ENCODE results near the gene CITED1.
"Not testable (repeated sequence)": the region's sequence is repeated elsewhere in the genome, so short reads cannot be mapped to it uniquely, and the experiment has no call there.

Gene CITED1, protein sequence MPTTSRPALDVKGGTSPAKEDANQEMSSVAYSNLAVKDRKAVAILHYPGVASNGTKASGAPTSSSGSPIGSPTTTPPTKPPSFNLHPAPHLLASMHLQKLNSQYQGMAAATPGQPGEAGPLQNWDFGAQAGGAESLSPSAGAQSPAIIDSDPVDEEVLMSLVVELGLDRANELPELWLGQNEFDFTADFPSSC

GRCh38 chrX:72305286-72306084, at the start of gene CITED1:
TSS of gene CITED1 (minus strand) at chrX:72305914. CDS start at chrX:72302869, 3,045 bp downstream.
- DNase-seq (ENCODE audit: low read depth in 2 of 2), result no peak

DNA sequence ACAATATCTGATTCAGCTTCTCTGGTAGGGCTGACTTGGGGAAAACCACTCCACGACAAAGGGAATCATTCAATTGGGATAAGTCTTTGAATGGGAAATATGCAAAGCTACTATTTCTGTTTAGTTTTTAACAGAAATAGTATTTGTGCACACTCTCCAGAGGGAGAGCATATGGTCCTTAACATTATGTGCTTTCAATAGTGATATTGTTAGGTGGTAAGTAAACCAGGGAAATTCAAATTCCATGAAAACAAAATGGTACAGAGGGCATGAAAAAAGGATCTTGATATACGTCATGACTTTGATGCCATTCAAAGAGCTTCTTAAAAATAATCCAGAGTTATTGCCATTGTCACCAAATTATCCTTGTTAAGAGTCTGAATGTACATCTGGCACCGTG, 47.1 kb upstream of the CITED1 start:
- DNase-seq (ENCODE audit: low read depth in 2 of 2), result no peak

DNA sequence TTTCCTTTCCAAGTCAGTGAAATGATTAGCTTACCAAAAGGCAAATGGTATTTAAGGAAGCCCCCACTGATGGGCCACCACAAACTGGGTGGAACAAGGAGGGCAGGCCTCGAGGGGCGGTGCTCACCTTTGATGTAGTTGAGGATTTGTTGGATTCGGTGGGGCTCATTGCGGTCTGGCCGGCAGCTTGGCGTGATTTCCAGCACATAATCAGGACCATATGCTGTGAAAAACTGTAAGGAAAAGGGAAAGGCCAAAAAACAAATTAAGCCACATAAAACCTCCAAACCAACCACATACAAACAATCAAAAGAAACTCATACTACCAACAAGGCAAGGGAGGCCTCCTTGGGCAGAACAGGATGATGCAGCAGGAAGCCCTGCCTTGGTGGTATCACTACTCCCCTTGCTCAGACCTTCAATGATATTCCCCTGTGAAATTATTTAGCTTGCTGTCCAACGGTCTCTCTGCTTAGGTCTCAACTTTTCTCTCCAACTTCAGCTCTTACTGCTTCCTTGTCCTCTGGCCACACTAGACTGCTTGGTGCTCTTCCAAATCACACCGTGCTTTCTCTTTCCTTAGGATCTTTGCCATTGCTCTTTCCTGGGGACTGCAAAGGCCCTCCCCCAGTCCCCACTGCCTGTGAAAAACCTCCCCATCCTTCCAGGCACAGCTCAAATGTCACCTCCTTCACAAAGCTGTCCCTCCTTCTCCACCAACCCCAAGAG, 46.1 kb upstream of the CITED1 start:
- DNase-seq (ENCODE audit: low read depth in 2 of 2), result no peak

GRCh38 chrX:72349190-72349589, 43.5 kb upstream of the CITED1 start:
- DNase-seq (ENCODE audit: low read depth in 2 of 2), result no peak

DNA sequence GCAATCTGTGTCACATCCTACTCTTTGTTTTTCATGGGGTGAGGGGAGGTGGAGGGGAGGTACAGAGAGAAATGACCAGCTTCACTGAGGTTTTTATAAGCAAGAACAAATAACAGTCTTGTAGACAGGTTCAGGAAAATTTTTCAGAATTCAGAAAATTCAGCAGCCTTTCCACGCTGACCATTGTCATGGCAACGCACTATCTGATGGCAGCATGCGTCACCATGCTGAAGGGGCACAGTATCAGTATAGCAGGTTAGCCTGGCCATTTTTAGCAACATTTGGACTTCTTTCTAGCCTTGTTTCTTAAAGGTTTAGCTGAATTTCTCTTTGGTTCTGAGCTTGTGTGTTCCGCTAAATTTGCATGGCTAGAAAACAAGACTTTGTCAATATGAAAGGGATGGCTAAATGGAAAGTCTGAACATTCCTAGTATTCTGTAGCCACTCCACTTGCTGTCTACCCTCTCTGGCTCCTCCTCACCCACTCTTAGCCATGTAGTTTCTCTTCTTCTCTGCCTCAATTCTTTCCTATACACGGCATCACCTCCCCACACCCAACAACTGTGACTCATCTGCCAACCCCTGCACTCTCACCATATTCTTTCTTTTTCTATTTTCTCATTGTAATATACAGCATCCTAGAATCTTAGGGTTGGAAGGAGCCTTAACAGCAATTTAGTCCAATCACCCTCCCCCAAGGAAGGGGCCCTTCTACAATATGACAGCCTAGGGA, 42.7 kb upstream of the CITED1 start:
- DNase-seq (ENCODE audit: low read depth in 2 of 2), result no peak

GRCh38 chrX:72347366-72347765, 41.7 kb upstream of the CITED1 start:
- DNase-seq (ENCODE audit: low read depth in 2 of 2), result no peak

- no peak for DNase-seq (ENCODE audit: low read depth in 2 of 2)
These were observed 40.7 kb upstream of the CITED1 start for GRCh38 chrX:72346302-72346949.

GRCh38 chrX:72340626-72341025, 34.9 kb upstream of the CITED1 start:
- no peak for DNase-seq (ENCODE audit: low read depth in 2 of 2)

GRCh38 chrX:72340041-72340440, 34.3 kb upstream of the CITED1 start:
- no peak for DNase-seq (ENCODE audit: low read depth in 2 of 2)

DNA sequence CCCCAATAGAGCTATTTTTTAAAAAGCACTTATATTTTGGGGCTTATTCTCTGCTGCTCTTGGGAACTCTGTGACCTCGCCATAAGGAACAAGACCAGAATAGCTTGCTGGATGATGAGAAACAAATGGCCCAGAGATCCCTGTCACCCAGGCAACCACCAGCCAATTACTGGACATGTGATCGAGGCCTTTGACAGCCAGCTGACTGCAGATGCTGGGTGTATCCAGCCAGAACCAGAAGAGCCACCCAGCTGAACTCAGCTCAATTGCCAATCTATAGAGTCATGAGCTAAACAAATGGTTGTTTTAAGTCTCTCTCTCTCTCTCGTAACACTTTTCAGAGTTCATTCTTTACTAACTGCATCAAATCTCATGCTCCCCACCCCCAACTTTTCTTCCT, 24.4 kb upstream of the CITED1 start:
- DNase-seq (ENCODE audit: low read depth in 2 of 2), result no peak

DNA sequence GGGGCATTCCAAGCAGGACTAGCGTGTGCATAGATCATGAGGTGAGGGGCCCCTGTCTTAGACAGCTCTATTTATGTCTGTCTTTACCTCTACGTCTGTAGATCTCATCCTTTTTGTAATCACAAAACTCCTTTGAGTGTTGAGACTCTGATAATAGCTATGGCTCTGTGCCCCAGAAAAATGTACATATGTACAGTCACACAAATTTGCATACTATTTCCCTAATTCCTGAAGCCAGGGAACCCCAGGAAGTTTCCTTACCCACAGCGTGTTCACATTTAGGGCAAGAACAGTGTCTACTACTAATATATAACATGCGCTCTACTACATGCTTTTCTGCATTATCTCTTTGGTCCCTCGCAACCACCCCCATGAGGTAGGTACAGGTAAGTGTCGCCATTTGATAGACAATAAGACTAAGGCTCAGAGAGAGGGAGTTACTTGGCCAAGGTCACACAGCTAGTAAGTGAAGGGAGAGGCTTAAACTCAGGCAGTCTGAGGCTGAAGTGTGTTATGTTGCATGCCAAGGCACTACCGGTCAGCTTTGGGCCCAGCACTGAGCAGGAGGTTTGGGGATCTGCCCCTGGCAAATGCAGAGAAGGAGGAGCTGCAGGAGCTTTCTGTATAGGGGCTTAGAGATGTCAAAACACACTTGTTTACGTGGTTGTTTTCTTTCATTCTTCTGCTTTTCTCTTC, 21.0 kb upstream of the CITED1 start:
- no peak for DNase-seq (ENCODE audit: low read depth in 2 of 2)

DNA sequence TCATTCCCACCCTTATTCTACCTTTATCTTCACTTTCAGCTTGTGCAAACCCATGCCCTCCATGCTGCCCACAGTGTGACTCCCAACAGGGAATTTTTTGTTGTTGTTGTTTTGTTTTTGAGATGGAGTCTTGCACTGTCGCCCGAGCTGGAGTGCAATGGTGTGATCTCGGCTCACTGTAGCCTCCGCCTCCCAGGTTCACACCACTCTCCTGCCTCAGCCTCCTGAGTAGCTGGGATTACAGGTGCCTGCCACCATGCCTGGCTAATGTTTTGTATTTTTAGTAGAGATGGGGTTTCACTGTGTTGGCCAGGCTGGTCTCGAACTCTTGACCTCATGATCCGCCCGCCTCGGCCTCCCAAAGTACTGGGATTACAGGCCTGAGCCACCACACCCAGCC, 13.9 kb upstream of the CITED1 start:
- not testable (repeated sequence) for DNase-seq (ENCODE audit: low read depth in 2 of 2)

GRCh38 chrX:72317139-72317538, 11.4 kb upstream of the CITED1 start:
- DNase-seq (ENCODE audit: low read depth in 2 of 2), result no peak

- DNase-seq (ENCODE audit: low read depth in 2 of 2), result no peak
These were observed 10.8 kb upstream of the CITED1 start for GRCh38 chrX:72316408-72317110.

DNA sequence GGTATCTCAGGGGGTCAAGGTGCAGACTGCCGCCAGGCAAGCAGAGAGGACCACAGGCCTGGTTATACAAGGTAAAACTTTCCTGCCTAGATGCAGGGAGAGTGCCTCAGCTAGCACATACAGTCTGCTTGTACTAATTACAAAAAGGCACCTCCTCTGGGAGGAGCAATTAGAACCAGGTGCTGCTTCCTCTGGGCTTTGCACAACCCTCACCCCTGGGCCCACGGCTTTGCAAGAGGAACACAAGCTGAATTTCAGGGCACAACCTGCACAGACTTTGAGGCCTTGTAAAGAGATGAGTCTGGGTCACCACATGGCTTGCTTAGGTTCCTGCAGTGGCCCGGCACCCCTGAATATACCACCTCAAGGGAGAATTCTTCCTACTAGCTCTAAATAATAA, 9.2 kb upstream of the CITED1 start:
- DNase-seq (ENCODE audit: low read depth in 2 of 2), result no peak

DNA sequence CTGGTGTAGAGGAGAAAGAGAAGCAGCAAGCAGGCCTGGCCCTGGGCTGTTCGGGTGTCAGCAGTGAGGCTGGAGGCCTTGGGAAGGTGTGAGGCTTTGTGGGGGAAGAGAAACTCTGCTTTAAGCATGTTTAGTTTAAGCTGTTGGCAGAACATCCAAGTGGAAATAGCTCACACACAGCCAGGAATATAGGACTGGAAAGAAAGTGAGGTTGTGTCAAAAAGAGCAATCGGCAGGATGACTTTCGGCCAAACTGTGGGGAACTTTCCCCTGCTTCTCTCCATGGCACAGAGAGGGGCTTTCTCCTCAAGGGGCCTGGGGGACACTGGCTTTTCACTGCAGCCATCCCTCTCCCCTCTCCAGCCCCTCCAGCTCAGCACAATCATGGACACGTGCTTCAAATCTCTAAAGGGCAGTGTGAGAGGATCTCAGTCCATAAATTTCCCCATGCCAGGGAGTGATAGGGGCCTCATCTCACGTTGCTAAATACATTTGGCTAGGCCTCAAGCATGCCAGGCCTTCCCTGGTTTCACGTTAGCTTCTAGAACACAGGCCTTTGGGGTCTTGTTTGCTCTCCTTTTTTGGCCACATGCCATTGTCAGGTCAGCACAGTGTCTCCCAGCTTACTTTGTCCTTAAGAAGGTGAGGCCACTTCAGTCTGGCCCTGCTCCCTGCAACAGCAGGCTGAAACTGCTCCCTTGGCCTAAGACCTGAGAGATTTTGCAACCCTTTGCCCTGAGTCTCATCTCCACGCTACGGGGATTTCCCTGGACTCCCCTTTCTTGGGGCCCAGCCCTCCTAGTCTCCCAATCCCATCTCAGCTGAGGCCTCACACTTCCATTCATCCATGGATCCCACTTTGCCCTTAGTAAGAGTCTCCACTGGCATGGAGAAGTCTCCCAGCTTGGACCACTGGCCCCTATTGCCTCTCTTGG, 8.3 kb upstream of the CITED1 start:
- DNase-seq (ENCODE audit: low read depth in 2 of 2), result no peak

- DNase-seq (ENCODE audit: low read depth in 2 of 2), result no peak
These were observed 6.7 kb upstream of the CITED1 start for GRCh38 chrX:72312311-72312940.

DNA sequence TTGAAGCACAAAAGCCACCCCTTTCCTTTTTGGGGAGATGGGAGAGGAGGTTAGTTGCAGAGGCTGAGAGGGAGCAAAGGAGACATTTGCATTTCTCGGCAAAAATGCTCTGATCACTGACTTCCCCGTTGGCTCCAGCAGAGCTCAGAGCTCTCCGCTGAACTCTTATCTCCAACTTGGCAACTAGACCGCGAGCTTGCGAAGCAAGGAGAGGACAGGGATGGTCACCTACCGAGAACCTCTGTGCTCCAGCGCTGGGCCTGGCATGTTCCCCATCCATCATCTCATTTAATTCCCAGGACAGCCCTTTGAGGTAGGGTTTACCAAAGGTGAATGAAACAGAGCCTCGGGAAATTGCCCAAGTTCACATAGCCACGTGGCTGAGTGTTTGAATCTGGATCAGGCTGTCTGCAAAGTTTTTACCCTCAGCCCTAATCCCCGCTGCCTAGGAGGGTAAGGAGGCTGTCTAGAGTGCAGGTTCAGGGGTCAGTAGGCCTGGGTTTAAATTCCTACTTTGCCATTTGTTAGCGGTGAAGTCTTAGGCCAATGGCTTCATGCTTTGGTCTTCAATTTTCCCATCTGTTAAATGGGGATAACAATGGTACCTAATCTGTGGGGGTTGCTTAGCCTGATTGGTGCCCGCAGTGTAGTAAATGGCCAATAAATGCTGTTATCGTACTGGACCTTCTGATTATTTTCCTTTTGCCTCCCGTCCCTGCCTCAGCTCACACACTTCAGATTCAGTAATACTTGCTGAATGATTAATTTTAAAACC, 3.8 kb upstream of the CITED1 start:
- DNase-seq (ENCODE audit: low read depth in 2 of 2), result no peak

All from stimulated activated CD8-positive, alpha-beta memory T cell treated with anti-CD3 and anti-CD28 coated beads, Interleukin-15, amount 100 ng/mL, for 4 hours (primary cell).